Liver (tissue), 9 donors: ENCODE data around the gene MICU1. TPM values are rescaled to one million over a fixed set of nuclear protein-coding genes. Genes with fewer than 3 reads are reported as not detected.

Source experiments
- DNase-seq: peaks from one replicate; pipeline ENCODE4 v3.0.0-alpha.2; 2017; ENCODE audit warnings: low spot score
- H3K27ac ChIP-seq, 2 donors: one replicate each; pipeline ENCODE4 v1.7.0; 2013; ENCODE audit warnings: inconsistent platforms in 2 of 2, low read length in 2 of 2, control low read depth in 1 of 2, low read depth in 1 of 2, mild to moderate bottlenecking in 1 of 2
- H3K27me3 ChIP-seq, 4 donors: one replicate each; pipeline versions ENCODE4 v1.6.1 to v1.7.0; 2013; ENCODE audit warnings: low read length in 3 of 4, inconsistent platforms in 1 of 4, mild to moderate bottlenecking in 1 of 4, moderate library complexity in 1 of 4; ENCODE audit not compliant: control insufficient read depth in 4 of 4, insufficient read depth in 4 of 4
- H3K36me3 ChIP-seq, 4 donors: one replicate each; pipeline versions ENCODE4 v1.6.1 to v1.7.0; 2013; ENCODE audit warnings: low read length in 3 of 4, mild to moderate bottlenecking in 3 of 4, low read depth in 1 of 4, moderate library complexity in 1 of 4; ENCODE audit not compliant: control insufficient read depth in 4 of 4, insufficient read depth in 3 of 4
- H3K4me1 ChIP-seq, 4 donors: one replicate each; pipeline versions ENCODE4 v1.6.1 to v1.7.0; 2013; ENCODE audit warnings: low read length in 3 of 4, mild to moderate bottlenecking in 3 of 4, moderate library complexity in 1 of 4; ENCODE audit not compliant: control insufficient read depth in 4 of 4, insufficient read depth in 4 of 4
- H3K4me3 ChIP-seq, 3 donors: one replicate each; pipeline versions ENCODE4 v1.6.1 to v1.7.0; 2013; ENCODE audit warnings: low read length in 3 of 3, control low read depth in 1 of 3, low read depth in 1 of 3, mild to moderate bottlenecking in 1 of 3
- H3K9ac ChIP-seq, 2 donors: one replicate each; pipeline ENCODE4 v1.7.0; 2013; ENCODE audit warnings: low read length in 2 of 2, mild to moderate bottlenecking in 2 of 2, moderate library complexity in 2 of 2, control low read depth in 1 of 2, low read depth in 1 of 2
- H3K9me3 ChIP-seq, 4 donors: one replicate each; pipeline versions ENCODE4 v1.6.1 to v1.7.0; 2013; ENCODE audit warnings: low read length in 3 of 4; ENCODE audit not compliant: control insufficient read depth in 4 of 4
- ATF3 ChIP-seq: IDR thresholded peaks from 2 replicates; pipeline ENCODE4 v1.6.1; 2016; ENCODE audit warnings: antibody characterized with exemption
- CTCF ChIP-seq: fragments of 150-350 bp; IDR thresholded peaks from 2 replicates; pipeline ENCODE4 v1.5.1; 2017; ENCODE audit warnings: improper control_type of control experiment, low read depth, low read length; ENCODE audit not compliant: missing input control
- GABPA ChIP-seq, 2 donors: IDR thresholded peaks in 1 of 2; conservative IDR thresholded peaks in 1 of 2; 2 replicates each; pipeline ENCODE4 v1.6.1; 2016; ENCODE audit warnings: antibody characterized with exemption in 2 of 2, mild to moderate bottlenecking in 1 of 2, moderate library complexity in 1 of 2
- HNF4A ChIP-seq, 2 donors: conservative IDR thresholded peaks; 2 replicates each; pipeline ENCODE4 v1.6.1; 2016; ENCODE audit warnings: antibody characterized with exemption in 2 of 2, mild to moderate bottlenecking in 2 of 2
- HNF4G ChIP-seq: IDR thresholded peaks from 2 replicates; pipeline ENCODE4 v1.6.1; 2016; ENCODE audit warnings: antibody characterized with exemption
- JUND ChIP-seq, 2 donors: IDR thresholded peaks; 2 replicates each; pipeline ENCODE4 v1.6.1; 2016; ENCODE audit warnings: antibody characterized with exemption in 2 of 2
- RAD21 ChIP-seq, 2 donors: IDR thresholded peaks; 2 replicates each; pipeline ENCODE4 v1.6.1; 2016; ENCODE audit warnings: antibody characterized with exemption in 2 of 2, mild to moderate bottlenecking in 2 of 2
- RXRA ChIP-seq, 2 donors: IDR thresholded peaks; 2 replicates each; pipeline ENCODE4 v1.6.1; 2017 to 2018; ENCODE audit warnings: antibody characterized with exemption in 2 of 2, mild to moderate bottlenecking in 1 of 2
- TAF1 ChIP-seq: conservative IDR thresholded peaks from 2 replicates; pipeline ENCODE4 v1.6.1; 2016; ENCODE audit warnings: antibody characterized with exemption, mild to moderate bottlenecking
- ZBTB33 ChIP-seq: IDR thresholded peaks from 2 replicates; pipeline ENCODE4 v1.6.1; 2016; ENCODE audit warnings: antibody characterized with exemption
- WGBS: extraction: QIAGEN DNeasy Blood & Tissue Kit; methylation state at CpG from one replicate; pipeline ENCODE4 v1.1.7; 2013; 5-methylcytosine and 5-hydroxymethylcytosine counted together
- polyA plus RNA-seq, 2 donors: library from polyadenylated mRNA; stranded (reverse) in 1 of 2; unstranded in 1 of 2; fragments of 200-250 nt in 1 of 2; fragments of >200 nt in 1 of 2; fragmentation: Nextera tagmentation in 1 of 2; extraction: Ambion mirVana in 1 of 2; gene quantifications; one replicate each; pipeline versions ENCODE4 v1.2.1 to v1.2.3, GENCODE V29; 2013 to 2015
- total RNA-seq, 2 donors: library from RNA; depleted of rRNA; stranded (reverse); fragments of >200 nt; gene quantifications; one replicate each; pipeline ENCODE4 v1.2.3, GENCODE V29; 2014
- donor health status: healthy.
- donor health status: healthy.
- donor health status: healthy.
- donor health status: healthy.
- donor health status: healthy.

The MICU1 gene
- total and polyA plus RNA-seq, 4 donors, result 26.4 to 47.4 (median 32.1) TPM

GRCh38 chr10:72654720-72655119 is 28.8 kb upstream of the MICU1 start (continued):
- TF ChIP-seq HNF4A (conservative IDR thresholded peaks at IDR 0.05), result no peak
- no peak for TF ChIP-seq ATF3
- TF ChIP-seq GABPA (IDR thresholded peaks at IDR 0.05 in 1 of 2, conservative IDR thresholded peaks at IDR 0.05 in 1 of 2), result no peak
- no peak for TF ChIP-seq RAD21 (IDR thresholded peaks at IDR 0.05)

- H3K27ac ChIP-seq, result no peak overlapping the region
- H3K9ac ChIP-seq, result no peak overlapping the region
- H3K4me1 ChIP-seq, result no peaks in the 10 kb centered on the region
- no peaks in the 10 kb centered on the region for H3K27me3 ChIP-seq
- H3K4me3 ChIP-seq, result no peak overlapping the region
- WGBS, result 77% methylated on average over 6 of the region's 6 CpGs
- H3K9me3 ChIP-seq, result no peaks in the 10 kb centered on the region
- peak; percentile 21 to 35 for TF ChIP-seq RXRA (IDR thresholded peaks at IDR 0.05)
- TF ChIP-seq CTCF, result no peak
- DNase-seq, result no peak
- H3K36me3 ChIP-seq, result no peaks in the 10 kb centered on the region
Observed at GRCh38 chr10:72653383-72654096, 27.7 kb upstream of the MICU1 start.

GRCh38 chr10:72649291-72649690 is 23.4 kb upstream of the MICU1 start:
- Histone ChIP-seq H3K9me3 (no peaks in the 10 kb centered on the region), H3K4me1 (no peaks in the 10 kb centered on the region), H3K27ac (no peak overlapping the region), H3K36me3 (no peaks in the 10 kb centered on the region), H3K27me3 (no peaks in the 10 kb centered on the region), H3K9ac (no peak overlapping the region), H3K4me3 (no peak overlapping the region)
- TF ChIP-seq HNF4G, result no peak
- TF ChIP-seq RAD21 (IDR thresholded peaks at IDR 0.05), result no peak
- no peak for TF ChIP-seq JUND (IDR thresholded peaks at IDR 0.05)
- WGBS, result 78% methylated on average over 5 of the region's 5 CpGs
- DNase-seq, result no peak

- WGBS, result 95% methylated on average over 1 of the region's 1 CpG
- H3K36me3 ChIP-seq, result no peaks in the 10 kb centered on the region
Observed at GRCh38 chr10:72648301-72648700, 22.4 kb upstream of the MICU1 start.

More at GRCh38 chr10:72648301-72648700, 22.4 kb upstream of the MICU1 start:
- no peaks in the 10 kb centered on the region for H3K27me3 ChIP-seq
- TF ChIP-seq HNF4G, result no peak
- TF ChIP-seq ZBTB33, result no peak
- no peak for TF ChIP-seq JUND (IDR thresholded peaks at IDR 0.05)
- no peak for TF ChIP-seq ATF3
- no peak for TF ChIP-seq TAF1
- no peak for TF ChIP-seq CTCF
- DNase-seq, result no peak
- H3K4me1 ChIP-seq, result no peaks in the 10 kb centered on the region
- H3K9me3 ChIP-seq, result no peaks in the 10 kb centered on the region
- no peak overlapping the region for H3K9ac ChIP-seq
- H3K27ac ChIP-seq, result no peak overlapping the region
- no peak overlapping the region for H3K4me3 ChIP-seq
